ENCODE data around the gene CADM2.

The CADM2 gene

GRCh38 chr3:85161544-85161943 is 202.8 kb downstream of the CADM2 start:
- H3K4me3 ChIP-seq (ENCODE audit: control insufficient read depth, low read depth, low read length) = no peak overlapping the region
- no peak for DNase-seq (ENCODE audit: low read depth)
- TF ChIP-seq, protein P1, sequence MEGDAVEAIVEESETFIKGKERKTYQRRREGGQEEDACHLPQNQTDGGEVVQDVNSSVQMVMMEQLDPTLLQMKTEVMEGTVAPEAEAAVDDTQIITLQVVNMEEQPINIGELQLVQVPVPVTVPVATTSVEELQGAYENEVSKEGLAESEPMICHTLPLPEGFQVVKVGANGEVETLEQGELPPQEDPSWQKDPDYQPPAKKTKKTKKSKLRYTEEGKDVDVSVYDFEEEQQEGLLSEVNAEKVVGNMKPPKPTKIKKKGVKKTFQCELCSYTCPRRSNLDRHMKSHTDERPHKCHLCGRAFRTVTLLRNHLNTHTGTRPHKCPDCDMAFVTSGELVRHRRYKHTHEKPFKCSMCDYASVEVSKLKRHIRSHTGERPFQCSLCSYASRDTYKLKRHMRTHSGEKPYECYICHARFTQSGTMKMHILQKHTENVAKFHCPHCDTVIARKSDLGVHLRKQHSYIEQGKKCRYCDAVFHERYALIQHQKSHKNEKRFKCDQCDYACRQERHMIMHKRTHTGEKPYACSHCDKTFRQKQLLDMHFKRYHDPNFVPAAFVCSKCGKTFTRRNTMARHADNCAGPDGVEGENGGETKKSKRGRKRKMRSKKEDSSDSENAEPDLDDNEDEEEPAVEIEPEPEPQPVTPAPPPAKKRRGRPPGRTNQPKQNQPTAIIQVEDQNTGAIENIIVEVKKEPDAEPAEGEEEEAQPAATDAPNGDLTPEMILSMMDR (IDR thresholded peaks at IDR 0.05; ENCODE audit: control insufficient read depth, insufficient read depth, low read depth, low read length, missing control alignments) = no peak

- DNase-seq (ENCODE audit: low read depth) = no peak
- no peak overlapping the region for H3K4me3 ChIP-seq (ENCODE audit: control insufficient read depth, low read depth, low read length)
- TF ChIP-seq, protein P1 (IDR thresholded peaks at IDR 0.05; ENCODE audit: control insufficient read depth, insufficient read depth, low read depth, low read length, missing control alignments) = no peak
Measured at GRCh38 chr3:85162905-85163304, 204.1 kb downstream of the CADM2 start.

DNA sequence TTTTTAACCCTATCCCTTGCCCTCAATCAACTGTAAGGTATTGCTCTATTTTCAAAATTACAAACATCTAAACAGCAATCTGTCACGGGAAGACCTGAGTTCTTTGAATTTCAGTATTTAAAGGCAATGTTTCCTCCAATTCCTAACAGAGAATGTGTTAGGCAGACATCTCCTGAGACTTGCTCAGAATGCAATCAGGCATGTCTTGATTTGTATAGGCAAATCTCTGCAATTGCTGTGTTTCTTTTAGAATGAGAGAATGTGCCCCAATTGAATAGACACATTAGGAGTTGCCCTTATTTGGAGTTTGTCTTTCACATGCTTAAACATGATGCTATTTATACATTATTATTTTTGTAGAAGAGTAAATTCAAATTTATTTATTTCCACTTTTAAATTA is 205.6 kb downstream of the CADM2 start:
- no peak for DNase-seq (ENCODE audit: low read depth)
- TF ChIP-seq, protein P1 (IDR thresholded peaks at IDR 0.05; ENCODE audit: control insufficient read depth, insufficient read depth, low read depth, low read length, missing control alignments) = no peak
- no peak overlapping the region for H3K4me3 ChIP-seq (ENCODE audit: control insufficient read depth, low read depth, low read length)

- TF ChIP-seq, protein P1 (IDR thresholded peaks at IDR 0.05; ENCODE audit: control insufficient read depth, insufficient read depth, low read depth, low read length, missing control alignments) = no peak
- H3K4me3 ChIP-seq (ENCODE audit: control insufficient read depth, low read depth, low read length) = no peak overlapping the region
- DNase-seq (ENCODE audit: low read depth) = no peak
Measured at GRCh38 chr3:85167576-85167975, 208.8 kb downstream of the CADM2 start.

GRCh38 chr3:85170646-85171045 is 211.9 kb downstream of the CADM2 start:
- DNase-seq (ENCODE audit: low read depth) = no peak
- H3K4me3 ChIP-seq (ENCODE audit: control insufficient read depth, low read depth, low read length) = no peak overlapping the region
- TF ChIP-seq, protein P1 (IDR thresholded peaks at IDR 0.05; ENCODE audit: control insufficient read depth, insufficient read depth, low read depth, low read length, missing control alignments) = no peak

DNA sequence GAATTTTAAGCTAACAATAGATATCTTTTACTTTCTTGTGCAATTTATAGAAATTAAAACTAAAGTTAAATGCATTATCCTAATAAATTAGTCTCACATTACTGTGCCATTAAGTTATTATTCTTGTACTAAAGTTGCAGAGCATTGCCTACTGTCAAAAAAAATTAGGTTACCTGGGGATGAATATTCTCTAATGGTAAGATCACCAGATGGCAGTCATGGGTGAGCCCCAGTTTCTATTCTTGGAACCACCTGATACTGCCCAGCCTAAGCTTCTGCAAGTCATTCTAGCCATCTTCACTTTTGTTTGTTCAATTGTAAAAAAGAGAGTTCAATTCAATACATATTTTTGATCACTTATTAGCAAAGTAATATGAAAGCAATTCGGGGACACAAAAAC is 213.2 kb downstream of the CADM2 start:
- TF ChIP-seq, protein P1 (IDR thresholded peaks at IDR 0.05; ENCODE audit: control insufficient read depth, insufficient read depth, low read depth, low read length, missing control alignments) = no peak
- no peak overlapping the region for H3K4me3 ChIP-seq (ENCODE audit: control insufficient read depth, low read depth, low read length)
- no peak for DNase-seq (ENCODE audit: low read depth)

- TF ChIP-seq, protein P1 (IDR thresholded peaks at IDR 0.05; ENCODE audit: control insufficient read depth, insufficient read depth, low read depth, low read length, missing control alignments) = no peak
- H3K4me3 ChIP-seq (ENCODE audit: control insufficient read depth, low read depth, low read length) = no peak overlapping the region
- no peak for DNase-seq (ENCODE audit: low read depth)
Measured at GRCh38 chr3:85176799-85177198, 218.0 kb downstream of the CADM2 start.
